Measurements from ENCODE around the gene KLHL14. TPM values are rescaled to one million over a fixed set of nuclear protein-coding genes. Genes with fewer than 3 reads are reported as not detected.

The KLHL14 gene
- total and polyA plus RNA-seq, 10 of the 15 experiments (the other 5 are each of a cell fraction or from before 2014, with no cell fraction given), result 0.03 to 0.05 TPM; not detected in 8

- in situ Hi-C loops (cut with MboI), result no loop called here
Measured at GRCh38 chr18:32732165-32732564, 40.7 kb downstream of the KLHL14 start.

More at GRCh38 chr18:32732165-32732564, 40.7 kb downstream of the KLHL14 start:
- Histone ChIP-seq H3K36me3 (ENCODE audit: control insufficient read depth in 2 of 2, insufficient read depth in 2 of 2, low read length in 1 of 2) (no peaks in the 10 kb centered on the region), H3K27ac (ENCODE audit: control insufficient read depth, insufficient read depth) (no peak overlapping the region), H3K4me1 (ENCODE audit: control insufficient read depth, insufficient read depth, low read length) (peaks cover 3% of the 10 kb centered on the region; the same call in 1 of the 2 replicates), H3K4me3 (no peak overlapping the region), H4K20me1 (ENCODE audit: control insufficient read depth, insufficient read depth) (no peaks in the 10 kb centered on the region), H2AFZ (ENCODE audit: control insufficient read depth, low read depth, low read length) (no peak overlapping the region), H3K9ac (ENCODE audit: control insufficient read depth, insufficient read depth, low read length) (no peak overlapping the region), H3K4me2 (ENCODE audit: control insufficient read depth, insufficient read depth) (no peak overlapping the region), H3K79me2 (ENCODE audit: control insufficient read depth, insufficient read depth, low read length) (no peaks in the 10 kb centered on the region), H3K9me3 (replicated peaks; ENCODE audit: control insufficient read depth, insufficient read depth, low read length) (no peaks in the 10 kb centered on the region; the same call in 2 of the 3 replicates), H3K27me3 (replicated peaks in 1 of 2; ENCODE audit: control insufficient read depth in 2 of 2, insufficient read depth in 2 of 2, low read length in 1 of 2) (no peaks in the 10 kb centered on the region; a peak in 2 of 4 replicates)
- no peak for DNase-seq (ENCODE audit: low read depth, low spot score)
- SMC1A ChIA-PET (ENCODE audit: uncharacterized antibody, unreplicated experiment), result no interaction called here
- POLR2A ChIA-PET, result no interaction called here
- CTCF ChIA-PET, result no interaction called here
- no peak for FAIRE-seq
- no TSS peak for BruUV-seq (replicated peaks)
- intact Hi-C loops (cut with micrococcal nuclease; ENCODE audit: unreplicated experiment), result no loop called here
- RAD21 ChIA-PET (ENCODE audit: unreplicated experiment), result no interaction called here
- no peak for ATAC-seq
- TF ChIP-seq LARP7 (IDR thresholded peaks at IDR 0.05), result no peak
- no peak for TF ChIP-seq NFYB (IDR thresholded peaks at IDR 0.05; ENCODE audit: insufficient read depth, low read depth, low read length)
- no peak for TF ChIP-seq ESRRA (IDR thresholded peaks at IDR 0.05; ENCODE audit: low read length)
- TF ChIP-seq FOXK2 (IDR thresholded peaks at IDR 0.05), result no peak
- TF ChIP-seq EED (IDR thresholded peaks at IDR 0.05; ENCODE audit: low read depth), result no peak
- TF ChIP-seq PAX5 (IDR thresholded peaks at IDR 0.05; ENCODE audit: borderline replicate concordance, low read depth, low read length), result no peak
- TF ChIP-seq, protein P1, sequence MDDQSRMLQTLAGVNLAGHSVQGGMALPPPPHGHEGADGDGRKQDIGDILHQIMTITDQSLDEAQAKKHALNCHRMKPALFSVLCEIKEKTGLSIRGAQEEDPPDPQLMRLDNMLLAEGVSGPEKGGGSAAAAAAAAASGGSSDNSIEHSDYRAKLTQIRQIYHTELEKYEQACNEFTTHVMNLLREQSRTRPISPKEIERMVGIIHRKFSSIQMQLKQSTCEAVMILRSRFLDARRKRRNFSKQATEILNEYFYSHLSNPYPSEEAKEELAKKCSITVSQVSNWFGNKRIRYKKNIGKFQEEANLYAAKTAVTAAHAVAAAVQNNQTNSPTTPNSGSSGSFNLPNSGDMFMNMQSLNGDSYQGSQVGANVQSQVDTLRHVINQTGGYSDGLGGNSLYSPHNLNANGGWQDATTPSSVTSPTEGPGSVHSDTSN (IDR thresholded peaks at IDR 0.05; ENCODE audit: insufficient replicate concordance, low read depth, low read length), result no peak
- no peak for TF ChIP-seq NR2C1 (IDR thresholded peaks at IDR 0.05)
- no peak for TF ChIP-seq MXI1 (IDR thresholded peaks at IDR 0.05; ENCODE audit: low read depth, low read length)
- no peak for TF ChIP-seq RELA (IDR thresholded peaks at IDR 0.05; ENCODE audit: borderline replicate concordance, partially characterized antibody)
- no peak for TF ChIP-seq MYB (IDR thresholded peaks at IDR 0.05; ENCODE audit: borderline replicate concordance, low read depth, low read length)
- TF ChIP-seq TCF7 (IDR thresholded peaks at IDR 0.05; ENCODE audit: borderline replicate concordance), result no peak
- TF ChIP-seq POLR2A (IDR thresholded peaks at IDR 0.05; ENCODE audit: low read depth, low read length), result no peak
- TF ChIP-seq TCF3 (IDR thresholded peaks at IDR 0.05; ENCODE audit: borderline replicate concordance, insufficient read depth, low read depth, low read length), result no peak
- no peak for TF ChIP-seq JUNB (IDR thresholded peaks at IDR 0.05)
- TF ChIP-seq EGR1 (IDR thresholded peaks at IDR 0.05; ENCODE audit: borderline replicate concordance in 1 of 2, low read depth in 2 of 2, low read length in 2 of 2), result no peak
- TF ChIP-seq SMAD5 (IDR thresholded peaks at IDR 0.05; ENCODE audit: low read depth), result no peak
- TF ChIP-seq CTCF (IDR thresholded peaks at IDR 0.05 in 2 of 3, conservative IDR thresholded peaks at IDR 0.05 in 1 of 3; ENCODE audit: control insufficient read depth in 2 of 3, extremely low read depth in 1 of 3, insufficient read depth in 1 of 3, low read depth in 3 of 3, low read length in 3 of 3), result no peak
- no peak for TF ChIP-seq MTA2 (IDR thresholded peaks at IDR 0.05; ENCODE audit: low read depth)
- TF ChIP-seq, protein P2, sequence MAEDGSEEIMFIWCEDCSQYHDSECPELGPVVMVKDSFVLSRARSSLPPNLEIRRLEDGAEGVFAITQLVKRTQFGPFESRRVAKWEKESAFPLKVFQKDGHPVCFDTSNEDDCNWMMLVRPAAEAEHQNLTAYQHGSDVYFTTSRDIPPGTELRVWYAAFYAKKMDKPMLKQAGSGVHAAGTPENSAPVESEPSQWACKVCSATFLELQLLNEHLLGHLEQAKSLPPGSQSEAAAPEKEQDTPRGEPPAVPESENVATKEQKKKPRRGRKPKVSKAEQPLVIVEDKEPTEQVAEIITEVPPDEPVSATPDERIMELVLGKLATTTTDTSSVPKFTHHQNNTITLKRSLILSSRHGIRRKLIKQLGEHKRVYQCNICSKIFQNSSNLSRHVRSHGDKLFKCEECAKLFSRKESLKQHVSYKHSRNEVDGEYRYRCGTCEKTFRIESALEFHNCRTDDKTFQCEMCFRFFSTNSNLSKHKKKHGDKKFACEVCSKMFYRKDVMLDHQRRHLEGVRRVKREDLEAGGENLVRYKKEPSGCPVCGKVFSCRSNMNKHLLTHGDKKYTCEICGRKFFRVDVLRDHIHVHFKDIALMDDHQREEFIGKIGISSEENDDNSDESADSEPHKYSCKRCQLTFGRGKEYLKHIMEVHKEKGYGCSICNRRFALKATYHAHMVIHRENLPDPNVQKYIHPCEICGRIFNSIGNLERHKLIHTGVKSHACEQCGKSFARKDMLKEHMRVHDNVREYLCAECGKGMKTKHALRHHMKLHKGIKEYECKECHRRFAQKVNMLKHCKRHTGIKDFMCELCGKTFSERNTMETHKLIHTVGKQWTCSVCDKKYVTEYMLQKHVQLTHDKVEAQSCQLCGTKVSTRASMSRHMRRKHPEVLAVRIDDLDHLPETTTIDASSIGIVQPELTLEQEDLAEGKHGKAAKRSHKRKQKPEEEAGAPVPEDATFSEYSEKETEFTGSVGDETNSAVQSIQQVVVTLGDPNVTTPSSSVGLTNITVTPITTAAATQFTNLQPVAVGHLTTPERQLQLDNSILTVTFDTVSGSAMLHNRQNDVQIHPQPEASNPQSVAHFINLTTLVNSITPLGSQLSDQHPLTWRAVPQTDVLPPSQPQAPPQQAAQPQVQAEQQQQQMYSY (CRISPR knock-in tag; IDR thresholded peaks at IDR 0.05), result no peak
- WGBS (ENCODE audit: insufficient coverage, insufficient replicate concordance, low lambda C conversion rate, missing lambda C conversion rate), result 93% methylated on average over 1 of the region's 1 CpG

Measured in GM12878 (cell line).